ENCODE measurements around the gene FOXN3.
"Not testable (repeated sequence)": the region's sequence is repeated elsewhere in the genome, so short reads cannot be mapped to it uniquely, and the experiment has no call there.

FOXN3 gene

DNA sequence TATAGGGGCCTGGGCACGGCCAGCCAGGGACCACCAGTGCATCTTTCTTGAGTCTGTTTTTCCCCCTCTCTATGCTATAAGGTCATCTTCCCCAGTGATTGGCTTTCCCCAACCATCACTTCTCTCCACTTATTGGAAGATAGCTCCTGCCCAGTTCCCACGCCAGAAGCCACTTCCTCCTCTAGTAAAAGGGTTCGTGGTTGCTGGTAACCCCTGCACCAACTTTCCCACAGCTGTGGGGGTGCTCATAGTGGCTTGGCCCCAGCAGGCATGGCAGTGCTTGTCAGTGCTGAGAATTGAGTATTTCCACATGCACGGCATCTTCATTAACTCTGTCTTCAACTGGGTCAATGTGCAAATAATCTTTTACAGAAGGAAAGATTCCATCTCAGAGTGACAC is 215.4 kb downstream of the FOXN3 start:
- Histone ChIP-seq H3K9me3 (ENCODE audit: control insufficient read depth, insufficient read depth, low read length) (no peaks in the 10 kb centered on the region), H3K4me1 (ENCODE audit: control insufficient read depth, insufficient read depth, low read length) (peaks cover 26% of the 10 kb centered on the region), H3K27me3 (ENCODE audit: control insufficient read depth, insufficient read depth, low read length) (no peaks in the 10 kb centered on the region), H3K4me3 (ENCODE audit: low read depth, low read length) (no peak overlapping the region), H3K36me3 (ENCODE audit: control insufficient read depth, insufficient read depth, low read length) (no peaks in the 10 kb centered on the region), H3K9ac (ENCODE audit: low read depth, low read length) (no peak overlapping the region), H3K27ac (ENCODE audit: low read depth, low read length) (no peak overlapping the region)

DNA sequence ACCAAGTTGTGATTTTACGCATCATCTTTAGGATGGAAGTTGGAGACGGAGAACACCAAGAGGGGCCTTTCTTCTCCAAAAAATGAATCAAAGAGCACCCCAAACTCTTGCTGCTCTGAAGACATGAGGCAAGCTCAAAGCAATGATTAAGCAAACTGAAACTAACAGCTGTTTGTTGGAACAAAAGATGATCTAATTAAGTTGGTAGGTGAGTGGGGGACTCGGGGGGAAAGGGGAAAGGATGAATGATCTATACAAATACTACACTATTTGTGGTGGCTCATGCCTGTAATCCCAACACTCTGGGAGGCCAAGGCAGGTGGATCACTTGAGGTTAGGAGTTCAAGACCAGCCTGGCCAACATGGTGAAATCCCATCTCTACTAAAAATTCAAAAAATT is 217.7 kb downstream of the FOXN3 start:
- H3K4me1 ChIP-seq (ENCODE audit: control insufficient read depth, insufficient read depth, low read length): peaks cover 18% of the 10 kb centered on the region
- H3K27ac ChIP-seq (ENCODE audit: low read depth, low read length); H3K4me3 ChIP-seq (ENCODE audit: low read depth, low read length); H3K9me3 ChIP-seq (ENCODE audit: control insufficient read depth, insufficient read depth, low read length); H3K27me3 ChIP-seq (ENCODE audit: control insufficient read depth, insufficient read depth, low read length); H3K36me3 ChIP-seq (ENCODE audit: control insufficient read depth, insufficient read depth, low read length); H3K9ac ChIP-seq (ENCODE audit: low read depth, low read length): not testable (repeated sequence)

DNA sequence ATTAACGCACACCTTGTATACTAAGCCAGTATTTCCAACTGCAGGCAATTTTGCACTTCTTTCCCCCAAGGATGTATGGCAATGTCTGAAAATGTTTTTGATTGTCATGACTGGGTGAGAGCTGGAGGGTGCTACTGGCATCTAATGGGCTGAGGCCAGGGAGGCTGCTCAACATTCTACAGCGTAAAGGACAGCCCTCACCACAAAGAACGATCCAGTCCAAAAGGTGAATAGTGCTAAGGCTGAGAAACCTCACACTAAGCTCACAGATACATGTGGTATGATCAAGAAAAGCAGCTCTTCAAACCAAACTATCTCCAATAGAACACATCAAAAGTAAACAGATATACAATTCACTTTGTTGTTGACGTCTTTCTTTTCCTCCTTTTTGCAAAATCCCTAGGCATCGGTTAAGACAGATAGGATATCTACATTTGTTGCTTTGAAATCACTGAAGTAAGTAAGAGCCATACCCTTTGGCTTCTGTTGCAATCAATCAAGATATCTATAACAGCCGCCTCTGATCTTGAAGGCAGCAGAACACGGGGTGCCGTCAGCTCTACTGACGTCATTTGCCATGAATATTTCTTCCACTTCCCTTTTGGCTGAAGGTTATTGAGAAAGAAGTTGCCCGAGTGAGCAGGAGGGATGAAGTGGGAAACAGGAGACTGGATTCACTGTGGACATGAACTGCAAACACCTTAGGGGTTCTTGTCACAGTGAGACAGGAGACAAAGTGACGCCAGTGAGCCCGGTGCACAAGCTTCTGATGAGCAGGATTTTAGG is 218.3 kb downstream of the FOXN3 start:
- Histone ChIP-seq H3K9ac (ENCODE audit: low read depth, low read length) (no peak overlapping the region), H3K27ac (ENCODE audit: low read depth, low read length) (no peak overlapping the region), H3K9me3 (ENCODE audit: control insufficient read depth, insufficient read depth, low read length) (no peaks in the 10 kb centered on the region), H3K4me1 (ENCODE audit: control insufficient read depth, insufficient read depth, low read length) (peaks cover 13% of the 10 kb centered on the region), H3K27me3 (ENCODE audit: control insufficient read depth, insufficient read depth, low read length) (no peaks in the 10 kb centered on the region), H3K36me3 (ENCODE audit: control insufficient read depth, insufficient read depth, low read length) (no peaks in the 10 kb centered on the region), H3K4me3 (ENCODE audit: low read depth, low read length) (no peak overlapping the region)

DNA sequence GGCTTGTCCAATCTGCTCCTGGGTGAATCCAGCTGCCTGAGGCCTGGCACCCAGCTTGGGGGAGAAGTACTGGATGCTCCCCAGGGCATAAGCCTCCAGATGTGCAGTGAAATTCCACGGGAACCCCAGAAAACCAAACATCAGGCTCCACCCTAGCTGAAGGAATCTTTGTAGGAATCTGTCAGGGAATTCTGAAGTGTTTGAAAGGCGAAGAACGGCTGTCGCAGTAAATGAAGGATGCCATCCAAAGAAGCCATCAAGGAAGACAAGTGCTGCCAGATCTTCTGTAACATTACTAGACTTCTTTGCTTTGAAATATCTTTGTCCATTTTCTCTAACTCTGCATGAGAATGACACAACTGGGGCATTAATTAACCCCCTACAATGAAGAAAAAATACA is 219.4 kb downstream of the FOXN3 start:
- H3K4me1 ChIP-seq (ENCODE audit: control insufficient read depth, insufficient read depth, low read length): peaks cover 3% of the 10 kb centered on the region
- H3K27ac ChIP-seq (ENCODE audit: low read depth, low read length): no peak overlapping the region
- no peaks in the 10 kb centered on the region for H3K36me3 ChIP-seq (ENCODE audit: control insufficient read depth, insufficient read depth, low read length)
- H3K27me3 ChIP-seq (ENCODE audit: control insufficient read depth, insufficient read depth, low read length): no peaks in the 10 kb centered on the region
- H3K9ac ChIP-seq (ENCODE audit: low read depth, low read length): no peak overlapping the region
- no peaks in the 10 kb centered on the region for H3K9me3 ChIP-seq (ENCODE audit: control insufficient read depth, insufficient read depth, low read length)
- H3K4me3 ChIP-seq (ENCODE audit: low read depth, low read length): no peak overlapping the region

DNA sequence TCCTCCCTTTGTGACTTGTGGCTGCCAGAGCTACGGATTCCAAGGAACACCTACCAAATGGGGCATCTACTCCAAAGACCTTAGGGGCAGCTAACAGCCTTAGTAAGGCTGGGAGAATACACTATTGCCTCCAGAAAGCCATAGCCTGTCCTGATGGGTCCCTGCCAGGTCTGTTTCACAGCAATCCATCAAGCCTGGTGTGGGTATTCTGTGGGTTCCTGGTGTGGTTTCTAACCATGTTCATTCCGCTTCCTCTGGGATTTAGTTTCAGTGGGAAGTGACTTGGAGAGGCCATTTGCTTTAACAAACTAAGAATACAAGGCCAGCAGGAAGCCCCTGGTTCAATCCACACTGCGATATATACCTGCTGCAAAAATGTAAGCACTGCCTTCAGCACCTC is 220.5 kb downstream of the FOXN3 start:
- H3K9me3 ChIP-seq (ENCODE audit: control insufficient read depth, insufficient read depth, low read length): no peaks in the 10 kb centered on the region
- no peaks in the 10 kb centered on the region for H3K27me3 ChIP-seq (ENCODE audit: control insufficient read depth, insufficient read depth, low read length)
- no peaks in the 10 kb centered on the region for H3K36me3 ChIP-seq (ENCODE audit: control insufficient read depth, insufficient read depth, low read length)
- H3K4me1 ChIP-seq (ENCODE audit: control insufficient read depth, insufficient read depth, low read length): no peaks in the 10 kb centered on the region
- H3K4me3 ChIP-seq (ENCODE audit: low read depth, low read length): no peak overlapping the region
- no peak overlapping the region for H3K27ac ChIP-seq (ENCODE audit: low read depth, low read length)
- H3K9ac ChIP-seq (ENCODE audit: low read depth, low read length): no peak overlapping the region

DNA sequence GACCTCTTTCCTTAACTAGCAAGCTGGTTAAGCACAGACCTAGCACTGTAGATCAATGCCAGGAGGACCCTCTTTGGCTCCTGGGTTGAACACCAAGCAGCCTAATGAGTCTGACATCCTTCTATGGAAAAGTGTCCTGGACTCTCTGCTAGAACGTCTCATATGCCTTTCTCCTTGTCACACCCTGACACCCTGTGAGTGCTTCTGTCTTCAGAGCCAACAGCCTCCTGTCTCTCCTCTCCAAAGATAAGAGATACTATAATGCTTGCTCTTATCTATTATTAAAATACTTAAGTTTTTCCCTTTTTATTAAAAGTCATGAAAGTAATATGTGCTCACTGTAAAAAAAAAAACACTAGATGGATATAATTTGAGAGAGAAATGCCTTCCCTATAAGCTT is 222.7 kb downstream of the FOXN3 start:
- no peak overlapping the region for H3K9ac ChIP-seq (ENCODE audit: low read depth, low read length)
- H3K9me3 ChIP-seq (ENCODE audit: control insufficient read depth, insufficient read depth, low read length): no peaks in the 10 kb centered on the region
- H3K36me3 ChIP-seq (ENCODE audit: control insufficient read depth, insufficient read depth, low read length): peaks cover 14% of the 10 kb centered on the region
- no peaks in the 10 kb centered on the region; the same call in 1 of the 2 replicates for H3K4me1 ChIP-seq (ENCODE audit: control insufficient read depth, insufficient read depth, low read length)
- H3K4me3 ChIP-seq (ENCODE audit: low read depth, low read length): no peak overlapping the region
- no peaks in the 10 kb centered on the region for H3K27me3 ChIP-seq (ENCODE audit: control insufficient read depth, insufficient read depth, low read length)
- H3K27ac ChIP-seq (ENCODE audit: low read depth, low read length): no peak overlapping the region

DNA sequence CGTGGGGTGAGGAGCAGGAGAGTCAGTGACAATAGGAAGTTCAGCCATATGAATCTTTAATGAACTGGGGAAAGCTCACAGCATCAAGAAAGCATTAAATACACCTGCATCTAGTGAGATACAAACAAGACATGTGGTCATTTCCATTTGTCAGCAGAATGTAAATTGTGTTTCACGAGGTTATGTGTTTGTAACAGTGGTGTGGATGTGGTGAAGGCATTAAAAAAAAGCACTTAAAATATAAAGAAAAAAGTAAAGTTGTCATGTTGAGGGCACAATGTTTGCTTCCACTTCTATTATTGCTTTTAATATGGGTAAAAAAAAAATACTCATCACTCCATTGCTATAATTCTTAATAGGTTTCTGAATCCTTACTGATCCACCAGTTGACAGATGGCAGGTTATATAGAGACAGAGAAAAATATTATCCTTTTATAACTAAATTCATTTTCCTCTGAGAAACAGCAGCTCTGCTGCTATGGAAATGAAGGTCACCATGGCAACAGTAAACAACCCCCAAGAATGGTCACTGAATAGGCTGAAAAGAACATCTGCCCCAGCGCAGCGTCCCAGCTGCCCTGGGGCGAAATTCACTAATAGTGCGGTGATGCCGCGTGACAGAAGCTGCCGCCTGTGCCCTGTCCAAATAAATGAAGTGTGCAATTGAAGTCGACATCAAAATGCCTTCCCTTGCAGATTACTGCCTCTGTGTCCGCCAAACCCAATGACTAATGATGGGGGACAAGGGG is 226.1 kb downstream of the FOXN3 start:
- H3K9ac ChIP-seq (ENCODE audit: low read depth, low read length): no peak overlapping the region
- peaks cover 27% of the 10 kb centered on the region for H3K36me3 ChIP-seq (ENCODE audit: control insufficient read depth, insufficient read depth, low read length)
- H3K27me3 ChIP-seq (ENCODE audit: control insufficient read depth, insufficient read depth, low read length): no peaks in the 10 kb centered on the region
- H3K9me3 ChIP-seq (ENCODE audit: control insufficient read depth, insufficient read depth, low read length): no peaks in the 10 kb centered on the region
- H3K27ac ChIP-seq (ENCODE audit: low read depth, low read length): no peak overlapping the region
- H3K4me1 ChIP-seq (ENCODE audit: control insufficient read depth, insufficient read depth, low read length): peaks cover 4% of the 10 kb centered on the region; the same call in 1 of the 2 replicates
- H3K4me3 ChIP-seq (ENCODE audit: low read depth, low read length): no peak overlapping the region

DNA sequence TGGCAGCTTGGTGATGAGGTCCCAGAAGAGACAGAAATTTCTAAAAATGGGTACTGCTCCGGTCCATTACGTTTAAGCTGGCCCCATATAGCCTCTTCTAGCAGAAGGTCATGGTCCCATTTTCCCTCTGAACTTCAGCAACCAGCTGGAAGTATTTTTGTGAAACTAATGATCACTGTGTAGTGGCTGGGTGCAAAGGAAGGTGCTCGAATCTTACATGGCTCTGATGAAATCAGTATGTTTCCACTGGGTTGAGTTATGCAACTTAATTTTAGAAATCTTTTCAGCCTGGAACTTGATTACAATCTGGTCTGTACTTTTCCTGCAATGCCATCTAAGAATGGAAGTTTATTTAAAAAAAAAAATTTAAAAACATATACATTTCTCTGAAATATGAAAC is 228.5 kb downstream of the FOXN3 start:
- H3K9ac ChIP-seq (ENCODE audit: low read depth, low read length): no peak overlapping the region
- peaks cover 4% of the 10 kb centered on the region; the same call in 1 of the 2 replicates for H3K4me1 ChIP-seq (ENCODE audit: control insufficient read depth, insufficient read depth, low read length)

DNA sequence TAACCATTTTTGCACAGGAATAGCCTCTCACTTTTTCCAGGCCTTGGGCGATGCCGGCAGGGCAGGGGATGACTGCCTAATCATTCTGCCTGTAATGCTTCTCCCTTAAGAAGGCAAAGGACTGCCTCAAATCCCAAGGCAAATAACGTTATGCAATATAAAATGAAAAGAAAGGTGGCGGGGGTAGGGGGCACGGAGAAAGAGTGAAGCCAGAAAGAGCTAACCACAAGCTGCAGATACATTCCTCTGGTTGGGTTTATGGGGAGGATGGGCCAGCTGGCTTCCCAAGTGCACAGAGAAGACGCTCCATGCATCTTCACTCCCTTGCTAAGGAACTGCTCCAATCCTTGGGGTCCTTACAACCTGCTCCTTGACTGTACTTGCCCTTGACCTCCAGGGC is 229.5 kb downstream of the FOXN3 start:
- no peak overlapping the region for H3K4me3 ChIP-seq (ENCODE audit: low read depth, low read length)
- H3K4me1 ChIP-seq (ENCODE audit: control insufficient read depth, insufficient read depth, low read length): peaks cover 4% of the 10 kb centered on the region; the same call in 1 of the 2 replicates
- H3K9ac ChIP-seq (ENCODE audit: low read depth, low read length): no peak overlapping the region

More for the DNA sequence above, 228.5 kb downstream of the FOXN3 start:
- Histone ChIP-seq H3K36me3 (ENCODE audit: control insufficient read depth, insufficient read depth, low read length) (peaks cover 46% of the 10 kb centered on the region), H3K27ac (ENCODE audit: low read depth, low read length) (no peak overlapping the region), H3K9me3 (ENCODE audit: control insufficient read depth, insufficient read depth, low read length) (no peaks in the 10 kb centered on the region), H3K4me3 (ENCODE audit: low read depth, low read length) (no peak overlapping the region), H3K27me3 (ENCODE audit: control insufficient read depth, insufficient read depth, low read length) (no peaks in the 10 kb centered on the region)

DNA sequence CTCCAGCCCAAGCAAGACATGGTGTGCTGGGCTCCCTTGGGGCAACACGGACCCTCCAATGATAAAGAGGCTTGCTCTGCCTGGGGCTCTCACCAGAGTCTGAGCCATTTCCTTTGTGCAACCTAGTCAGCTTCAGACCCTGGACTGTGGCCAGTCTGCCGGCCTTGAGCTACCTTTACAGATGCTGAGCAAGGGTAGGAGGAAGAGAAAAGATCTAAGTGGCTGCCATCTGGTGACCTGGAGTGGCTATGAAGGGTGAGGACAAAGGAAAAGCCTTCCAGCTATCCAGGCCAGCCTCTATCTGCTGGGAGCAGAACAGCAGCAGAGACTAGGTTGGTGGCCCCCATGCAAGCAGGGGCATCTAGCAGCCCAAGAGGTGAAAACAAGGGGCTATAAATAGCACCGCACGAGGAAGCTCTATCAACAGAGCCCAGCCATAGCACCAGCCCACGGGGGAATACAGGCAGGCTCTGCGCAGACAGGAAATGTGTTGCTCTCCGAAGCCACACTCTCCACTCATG is 230.1 kb downstream of the FOXN3 start:
- Histone ChIP-seq H3K4me1 (ENCODE audit: control insufficient read depth, insufficient read depth, low read length) (peaks cover 4% of the 10 kb centered on the region; the same call in 1 of the 2 replicates), H3K9ac (ENCODE audit: low read depth, low read length) (no peak overlapping the region), H3K27me3 (ENCODE audit: control insufficient read depth, insufficient read depth, low read length) (no peaks in the 10 kb centered on the region), H3K4me3 (ENCODE audit: low read depth, low read length) (no peak overlapping the region), H3K27ac (ENCODE audit: low read depth, low read length) (no peak overlapping the region), H3K36me3 (ENCODE audit: control insufficient read depth, insufficient read depth, low read length) (peaks cover 49% of the 10 kb centered on the region), H3K9me3 (ENCODE audit: control insufficient read depth, insufficient read depth, low read length) (no peaks in the 10 kb centered on the region)

More for the DNA sequence above, 229.5 kb downstream of the FOXN3 start:
- no peaks in the 10 kb centered on the region for H3K9me3 ChIP-seq (ENCODE audit: control insufficient read depth, insufficient read depth, low read length)
- H3K27ac ChIP-seq (ENCODE audit: low read depth, low read length): no peak overlapping the region
- H3K36me3 ChIP-seq (ENCODE audit: control insufficient read depth, insufficient read depth, low read length): peaks cover 48% of the 10 kb centered on the region
- H3K27me3 ChIP-seq (ENCODE audit: control insufficient read depth, insufficient read depth, low read length): no peaks in the 10 kb centered on the region

Data from HUES48 (cell line).